Mesendoderm (in vitro differentiated cells): ENCODE measurements around the gene COL18A1.

ENCODE experiments used
- DNase-seq: peaks from one replicate; pipeline ENCODE4 v3.0.0; 2013
- H2AK5ac ChIP-seq: 2 replicates; pipeline ENCODE4 v1.6.1; 2013; ENCODE audit warnings: low read length, inconsistent platforms
- H2BK120ac ChIP-seq: 2 replicates; pipeline ENCODE4 v1.6.1; 2013; ENCODE audit warnings: low read depth, mild to moderate bottlenecking, low read length, moderate library complexity, mixed read lengths
- H2BK15ac ChIP-seq: replicated peaks from 2 replicates; pipeline ENCODE4 v1.6.1; 2013; ENCODE audit warnings: low read depth, mild to moderate bottlenecking, moderate library complexity
- H2BK5ac ChIP-seq: 2 replicates; pipeline ENCODE4 v1.6.1; 2013; ENCODE audit warnings: low read length, inconsistent platforms
- H3K18ac ChIP-seq: 2 replicates; pipeline ENCODE4 v1.6.1; 2013; ENCODE audit warnings: mild to moderate bottlenecking, low read length, mixed read lengths
- H3K23ac ChIP-seq: one replicate; pipeline ENCODE4 v1.6.1; 2013; ENCODE audit warnings: low read length
- H3K27ac ChIP-seq: 2 replicates; pipeline ENCODE4 v1.5.1; 2013; ENCODE audit warnings: low read depth, mild to moderate bottlenecking, inconsistent platforms, low read length, moderate library complexity
- H3K27me3 ChIP-seq: 2 replicates; pipeline ENCODE4 v1.6.1; 2013; ENCODE audit warnings: low read length, control low read depth, mild to moderate bottlenecking, inconsistent platforms; ENCODE audit not compliant: insufficient read depth, poor library complexity
- H3K36me3 ChIP-seq: 2 replicates; pipeline ENCODE4 v1.6.1; 2013; ENCODE audit warnings: low read length, inconsistent platforms; ENCODE audit not compliant: control insufficient read depth, insufficient read depth
- H3K4ac ChIP-seq: one replicate; pipeline ENCODE4 v1.6.1; 2013; ENCODE audit warnings: low read depth, mild to moderate bottlenecking, low read length, moderate library complexity
- H3K4me1 ChIP-seq: 2 replicates; pipeline ENCODE4 v1.6.1; 2013; ENCODE audit warnings: low read depth, low read length, inconsistent platforms; ENCODE audit not compliant: control insufficient read depth
- H3K4me2 ChIP-seq: 2 replicates; pipeline ENCODE4 v1.6.1; 2013; ENCODE audit warnings: low read length
- H3K4me3 ChIP-seq: 2 replicates; pipeline ENCODE4 v1.5.1; 2013; ENCODE audit warnings: mild to moderate bottlenecking, low read length
- H3K56ac ChIP-seq: one replicate; pipeline ENCODE4 v1.6.1; 2013; ENCODE audit warnings: low read length
- H3K79me1 ChIP-seq: 2 replicates; pipeline ENCODE4 v1.6.1; 2013; ENCODE audit warnings: low read length, inconsistent platforms
- H3K79me2 ChIP-seq: 2 replicates; pipeline ENCODE4 v1.6.1; 2013; ENCODE audit warnings: mild to moderate bottlenecking, low read length; ENCODE audit not compliant: control insufficient read depth, insufficient read depth
- H3K9ac ChIP-seq: 2 replicates; pipeline ENCODE4 v1.6.1; 2013; ENCODE audit warnings: low read length, inconsistent platforms
- H4K5ac ChIP-seq: one replicate; pipeline ENCODE4 v1.6.1; 2013; ENCODE audit warnings: low read length
- H4K8ac ChIP-seq: one replicate; pipeline ENCODE4 v1.6.1; 2013; ENCODE audit warnings: low read depth, mild to moderate bottlenecking, control low read depth, low read length, moderate library complexity
- WGBS: extraction: QIAGEN DNeasy Blood & Tissue Kit; methylation state at CpG from one replicate; pipeline ENCODE4 v1.1.7; 2013; ENCODE audit warnings: low lambda C conversion rate, missing lambda C conversion rate; ENCODE audit not compliant: insufficient coverage; ENCODE audit errors: extremely low coverage; 5-methylcytosine and 5-hydroxymethylcytosine counted together

Gene COL18A1

DNA sequence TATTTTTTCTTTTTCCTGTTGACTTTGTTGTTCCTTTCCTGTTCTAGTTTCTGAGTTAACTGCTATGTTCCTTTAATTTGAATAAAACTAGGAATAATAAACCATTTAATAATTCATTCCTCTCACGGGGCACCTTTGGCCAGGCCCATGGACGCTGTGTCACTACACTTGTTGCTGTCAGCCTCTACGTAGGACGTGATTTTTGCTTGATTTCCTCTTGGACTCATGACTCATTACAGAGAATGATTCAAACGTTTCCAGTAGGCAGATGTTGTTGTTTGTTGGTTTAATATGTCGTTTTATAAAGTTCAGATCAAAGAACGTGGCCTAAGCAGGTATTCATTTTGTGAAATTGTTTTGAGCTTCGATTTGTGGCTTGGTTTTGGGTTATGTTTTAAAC is 146.4 kb downstream of the COL18A1 start:
- no peak overlapping the region for H3K4ac ChIP-seq
- H2BK5ac ChIP-seq, result no peak overlapping the region
- no peaks in the 10 kb centered on the region for H3K79me1 ChIP-seq
- 100% methylated on average over 3 of the region's 8 CpGs for WGBS
- no peaks in the 10 kb centered on the region for H3K27me3 ChIP-seq
- no peak overlapping the region for H3K4me3 ChIP-seq
- H2BK15ac ChIP-seq, result no peak overlapping the region
- no peak overlapping the region for H3K18ac ChIP-seq
- no peaks in the 10 kb centered on the region for H3K36me3 ChIP-seq
- no peak overlapping the region for H2BK120ac ChIP-seq
- H2AK5ac ChIP-seq, result no peak overlapping the region
- H4K5ac ChIP-seq, result no peak overlapping the region
- H3K79me2 ChIP-seq, result no peaks in the 10 kb centered on the region
- H3K9ac ChIP-seq, result no peak overlapping the region
- H3K4me1 ChIP-seq, result no peaks in the 10 kb centered on the region
- no peak overlapping the region for H3K23ac ChIP-seq
- DNase-seq, result no peak
- H3K4me2 ChIP-seq, result no peak overlapping the region
- H3K27ac ChIP-seq, result no peak overlapping the region
- H3K56ac ChIP-seq, result no peak overlapping the region
- no peak overlapping the region for H4K8ac ChIP-seq

DNA sequence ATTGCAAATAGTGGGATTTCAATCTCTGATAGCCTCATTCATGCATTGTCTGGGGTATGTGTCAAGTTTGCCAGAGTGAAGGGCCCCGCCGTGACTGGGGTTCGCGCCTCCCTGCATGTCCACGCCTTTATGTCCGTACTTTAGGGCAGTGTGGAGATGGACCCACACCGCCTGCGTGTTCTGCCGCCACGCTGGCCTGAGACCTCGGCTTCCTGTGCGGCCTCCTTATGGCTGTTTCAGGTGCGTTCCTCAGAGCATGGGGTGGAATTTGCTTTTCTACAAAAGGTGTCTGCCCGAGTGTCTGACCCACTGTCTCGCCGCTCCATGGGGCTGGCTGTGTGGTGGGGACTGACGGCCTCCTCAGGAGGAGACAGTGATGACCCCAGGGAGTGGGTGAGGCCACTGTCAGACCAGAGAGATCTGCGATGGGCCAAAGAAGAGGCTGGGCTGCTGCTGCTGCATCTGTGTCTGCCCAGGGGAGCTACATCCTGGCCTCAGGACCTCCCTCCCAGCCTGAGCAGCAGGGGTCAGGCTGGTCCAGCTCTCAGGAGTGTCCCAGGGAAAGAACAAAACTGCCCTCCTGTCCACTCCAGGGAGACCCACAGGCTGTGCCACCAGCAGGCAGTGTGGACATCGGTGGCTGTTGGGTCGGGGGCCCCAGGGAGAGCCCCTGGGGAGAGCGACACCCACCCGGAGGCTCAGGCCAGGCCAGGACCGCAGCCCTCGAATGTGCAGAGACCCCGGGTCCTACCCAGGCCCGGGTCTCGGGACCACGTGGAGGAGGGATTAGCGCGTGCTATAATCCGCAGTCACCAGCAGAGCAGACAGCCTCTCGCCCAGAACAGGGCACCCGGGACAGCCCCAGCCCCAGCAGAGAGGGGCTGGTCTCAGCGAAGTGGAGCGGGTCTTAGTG is 147.1 kb downstream of the COL18A1 start:
- WGBS, result no CpG with 5 or more reads among the region's 35 CpGs
- Histone ChIP-seq H3K79me1 (no peaks in the 10 kb centered on the region), H3K56ac (peak overlapping the region; percentile 36), H3K79me2 (no peaks in the 10 kb centered on the region), H4K5ac (no peak overlapping the region), H3K27ac (no peak overlapping the region), H3K9ac (no peak overlapping the region), H3K4me3 (no peak overlapping the region), H3K27me3 (no peaks in the 10 kb centered on the region), H4K8ac (no peak overlapping the region), H3K18ac (no peak overlapping the region), H2BK120ac (no peak overlapping the region), H2BK15ac (no peak overlapping the region), H3K23ac (no peak overlapping the region), H3K4me2 (no peak overlapping the region), H3K36me3 (no peaks in the 10 kb centered on the region), H2AK5ac (no peak overlapping the region), H2BK5ac (no peak overlapping the region), H3K4me1 (no peaks in the 10 kb centered on the region), H3K4ac (no peak overlapping the region)
- no peak for DNase-seq

DNA sequence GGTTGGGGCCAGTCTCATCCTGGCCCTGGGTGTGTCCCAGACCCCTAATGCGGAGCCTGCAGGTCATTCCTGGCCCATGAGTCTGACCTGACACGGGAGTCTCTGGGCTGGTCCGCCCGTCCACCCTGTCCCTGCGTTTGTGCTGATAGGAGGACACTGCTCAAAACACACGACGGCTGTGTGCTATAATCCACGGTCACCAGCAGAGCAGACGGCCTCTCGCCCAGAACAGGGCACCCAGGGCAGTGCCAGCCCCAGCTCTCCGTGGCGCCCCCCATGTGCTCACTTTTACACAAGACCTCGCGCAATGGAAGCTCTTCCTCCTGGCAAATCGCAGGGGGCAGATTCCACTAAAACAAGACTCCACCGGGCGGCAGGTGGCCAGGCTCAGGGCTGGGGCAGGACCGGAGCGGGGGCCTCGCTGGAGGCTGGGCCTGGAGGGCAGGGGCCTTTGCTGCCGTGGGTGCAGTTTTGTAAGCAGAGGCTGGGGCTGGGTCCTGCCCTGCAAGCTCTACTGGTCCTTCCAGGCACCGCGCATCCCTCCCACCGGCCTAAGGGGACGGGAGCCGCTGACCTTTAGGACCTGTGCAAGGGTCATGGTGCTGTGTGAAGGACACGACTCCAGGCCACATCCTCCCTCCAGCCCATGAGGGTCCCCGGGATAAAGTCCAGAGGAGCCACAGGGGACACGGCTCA is 147.9 kb downstream of the COL18A1 start:
- Histone ChIP-seq H3K23ac (no peak overlapping the region), H3K27me3 (no peaks in the 10 kb centered on the region), H3K56ac (no peak overlapping the region), H3K27ac (no peak overlapping the region), H2BK15ac (no peak overlapping the region), H3K4me3 (no peak overlapping the region), H3K36me3 (no peaks in the 10 kb centered on the region), H2AK5ac (no peak overlapping the region), H3K4ac (no peak overlapping the region), H3K4me1 (no peaks in the 10 kb centered on the region), H4K5ac (no peak overlapping the region), H4K8ac (no peak overlapping the region), H3K79me1 (no peaks in the 10 kb centered on the region), H2BK120ac (no peak overlapping the region), H3K79me2 (no peaks in the 10 kb centered on the region), H3K4me2 (no peak overlapping the region), H2BK5ac (no peak overlapping the region), H3K18ac (no peak overlapping the region), H3K9ac (no peak overlapping the region)
- WGBS, result no CpG with 5 or more reads among the region's 29 CpGs
- no peak for DNase-seq

DNA sequence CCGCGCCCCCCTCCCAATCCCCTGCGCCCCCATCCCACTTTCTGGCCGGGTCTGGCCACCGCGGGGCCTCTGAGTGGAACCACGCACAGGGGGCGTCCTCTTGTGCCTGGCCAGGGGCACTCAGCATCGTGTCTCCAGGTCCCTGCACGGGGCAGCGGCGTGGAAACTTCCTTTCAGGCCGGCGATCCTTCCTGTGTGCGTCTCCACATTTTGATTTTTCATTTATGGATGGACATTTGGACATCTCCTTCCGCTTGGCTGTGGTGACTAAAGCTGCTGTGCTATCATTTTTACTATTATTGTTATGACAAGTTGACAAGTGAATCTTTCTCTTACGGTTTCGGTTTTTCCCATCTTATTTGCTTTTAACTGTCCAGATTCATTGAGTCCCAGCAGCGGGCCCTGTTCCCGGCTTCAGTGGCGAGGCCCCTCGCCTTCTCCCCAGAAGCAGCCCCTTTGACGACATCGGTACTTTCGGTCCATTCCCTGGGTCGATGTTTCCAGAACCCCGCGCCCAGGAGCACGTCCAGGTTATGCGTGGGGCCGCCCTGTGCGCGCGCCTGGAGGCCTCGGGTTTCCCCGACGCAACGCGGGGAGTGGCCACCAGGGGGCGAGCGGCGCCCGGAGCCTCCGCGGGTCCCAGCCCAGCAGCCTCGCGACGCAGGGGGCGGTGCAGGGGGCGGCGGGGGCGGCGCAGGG is 149.7 kb downstream of the COL18A1 start:
- H2AK5ac ChIP-seq, result no peak overlapping the region
- no peak overlapping the region for H4K5ac ChIP-seq
- H4K8ac ChIP-seq, result no peak overlapping the region
- no peak overlapping the region for H3K23ac ChIP-seq
- no peaks in the 10 kb centered on the region for H3K4me1 ChIP-seq
- no CpG with 5 or more reads among the region's 53 CpGs for WGBS
- peak; percentile 51 for DNase-seq
- no peak overlapping the region for H3K4ac ChIP-seq
- peak overlapping the region; percentile 10 for H3K4me3 ChIP-seq
- H2BK120ac ChIP-seq, result no peak overlapping the region
- no peaks in the 10 kb centered on the region for H3K27me3 ChIP-seq
- no peaks in the 10 kb centered on the region for H3K36me3 ChIP-seq
- no peak overlapping the region for H2BK5ac ChIP-seq
- H3K79me2 ChIP-seq, result no peaks in the 10 kb centered on the region
- H3K9ac ChIP-seq, result peak overlapping the region; percentile 70
- no peak overlapping the region for H2BK15ac ChIP-seq
- H3K18ac ChIP-seq, result no peak overlapping the region
- no peak overlapping the region for H3K27ac ChIP-seq
- peak overlapping the region; percentile 83 for H3K4me2 ChIP-seq
- peak overlapping the region; percentile 85 for H3K56ac ChIP-seq
- no peaks in the 10 kb centered on the region for H3K79me1 ChIP-seq

DNA sequence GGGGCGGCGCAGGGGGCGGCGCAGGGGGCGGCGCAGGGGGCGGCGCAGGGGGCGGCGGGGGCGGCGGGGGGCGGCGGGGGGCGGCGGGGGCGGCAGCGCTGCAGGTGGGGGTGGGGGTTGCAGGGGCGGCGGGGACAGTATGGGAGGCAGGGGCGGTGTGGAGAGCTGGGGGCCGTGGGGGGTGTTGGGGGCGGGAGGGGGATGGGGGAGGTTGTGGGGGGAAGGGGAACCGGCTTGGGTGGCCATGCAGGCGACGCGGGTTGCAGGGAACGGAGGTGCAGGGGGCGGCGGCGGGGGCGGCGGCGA is 150.2 kb downstream of the COL18A1 start:
- Histone ChIP-seq H3K9ac (no peak overlapping the region), H3K18ac (peak overlapping the region; percentile 53), H3K36me3 (no peaks in the 10 kb centered on the region), H4K8ac (no peak overlapping the region), H3K4ac (peak overlapping the region; percentile 24), H3K79me2 (no peaks in the 10 kb centered on the region), H3K23ac (no peak overlapping the region), H3K4me1 (no peaks in the 10 kb centered on the region), H3K79me1 (no peaks in the 10 kb centered on the region), H3K27me3 (no peaks in the 10 kb centered on the region), H2AK5ac (no peak overlapping the region), H2BK5ac (no peak overlapping the region), H2BK15ac (no peak overlapping the region), H3K56ac (no peak overlapping the region), H2BK120ac (no peak overlapping the region), H4K5ac (no peak overlapping the region), H3K4me2 (no peak overlapping the region), H3K27ac (no peak overlapping the region), H3K4me3 (no peak overlapping the region)
- no peak for DNase-seq
- WGBS, result no CpG with 5 or more reads among the region's 34 CpGs
